Measurements from ENCODE around the gene PTOV1. TPM values are rescaled to one million over a fixed set of nuclear protein-coding genes. Genes with fewer than 3 reads are reported as not detected.
A peak's percentile ranks its signal among the peaks of the same experiment; 100 is the strongest.

PTOV1 gene
- total and polyA plus RNA-seq, 2 of the 13 experiments (the other 11 are each of a cell fraction or from before 2014, with no cell fraction given): 63.5 to 68.5 TPM

- TF ChIP-seq ZNF687 (CRISPR knock-in tag; IDR thresholded peaks at IDR 0.05): peak; percentile 96
- no peak for TF ChIP-seq SP5 (CRISPR knock-in tag; IDR thresholded peaks at IDR 0.05; ENCODE audit: borderline replicate concordance, low read depth)
- no peak for TF ChIP-seq JUNB (CRISPR knock-in tag; IDR thresholded peaks at IDR 0.05; ENCODE audit: borderline replicate concordance)
- TF ChIP-seq SMAD9 (CRISPR knock-in tag; IDR thresholded peaks at IDR 0.05): no peak
- TF ChIP-seq MAFK (conservative IDR thresholded peaks at IDR 0.05 in 1 of 2, IDR thresholded peaks at IDR 0.05 in 1 of 2; ENCODE audit: low read length in 2 of 2): no peak
- TF ChIP-seq BRD4 (CRISPR knock-in tag; IDR thresholded peaks at IDR 0.05): peak; percentile 79; the same call in 1 of the 2 replicates
- TF ChIP-seq ZNF318 (CRISPR knock-in tag; IDR thresholded peaks at IDR 0.05): peak; percentile 90; the same call in 1 of the 2 replicates
- 0 out of 2 replicates have a peak, but pooled peaks have one; percentile 52 for TF ChIP-seq ZNF296 (CRISPR knock-in tag; conservative IDR thresholded peaks at IDR 0.05)
- no peak for TF ChIP-seq ZHX1 (CRISPR knock-in tag; IDR thresholded peaks at IDR 0.05; ENCODE audit: low read depth)
- TF ChIP-seq TRIM22 (IDR thresholded peaks at IDR 0.05): no peak
- TF ChIP-seq ZNF703 (CRISPR knock-in tag; IDR thresholded peaks at IDR 0.05; ENCODE audit: borderline replicate concordance): 0 out of 2 replicates have a peak, but pooled peaks have one; percentile 33
Observed at GRCh38 chr19:49869484-49870308, 18.7 kb downstream of the PTOV1 start (continued).

Data from HepG2 (cell line).